ENCODE data around the gene SNRNP70. TPM values are rescaled to one million over a fixed set of nuclear protein-coding genes. Genes with fewer than 3 reads are reported as not detected.

The SNRNP70 gene
- total RNA-seq, 1 donor from 2014 or later = 119 TPM

Other genes with a start within 250 kb of the SNRNP70 start
- 4.0 and 4.6 TPM in 2 replicates for gene HSD17B14, start 249.0 kb upstream of the SNRNP70 start, total RNA-seq
- 18.4 and 23.8 TPM in 2 replicates for gene PLEKHA4, start 216.8 kb upstream of the SNRNP70 start, total RNA-seq
- gene PPP1R15A, start 213.0 kb upstream of the SNRNP70 start, total RNA-seq = 34.5 and 39.9 TPM in 2 replicates
- gene TULP2, start 186.7 kb upstream of the SNRNP70 start, total RNA-seq = not detected in 2 replicates
- gene NUCB1, start 185.1 kb upstream of the SNRNP70 start, total RNA-seq = 337 and 467 TPM in 2 replicates
- 0.16 TPM in 1 of 2 replicates, not detected in the other for gene DHDH, start 151.8 kb upstream of the SNRNP70 start, total RNA-seq
- 111 and 161 TPM in 2 replicates for gene BAX, start 130.6 kb upstream of the SNRNP70 start, total RNA-seq
- 4,137 and 8,306 TPM in 2 replicates for gene FTL, start 120.1 kb upstream of the SNRNP70 start, total RNA-seq
- 47.3 and 78.4 TPM in 2 replicates for gene GYS1, start 92.1 kb upstream of the SNRNP70 start, total RNA-seq
- 111 and 241 TPM in 2 replicates for gene RUVBL2, start 91.6 kb upstream of the SNRNP70 start, total RNA-seq
- gene LHB, start 68.4 kb upstream of the SNRNP70 start, total RNA-seq = 0.52 and 1.2 TPM in 2 replicates
- 1.3 TPM in 1 of 2 replicates, not detected in the other for gene CGB3, start 61.1 kb upstream of the SNRNP70 start, total RNA-seq
- not detected in 2 replicates for gene CGB2, start 53.6 kb upstream of the SNRNP70 start, total RNA-seq
- not detected in 2 replicates for gene CGB1, start 48.6 kb upstream of the SNRNP70 start, total RNA-seq
- 12.3 TPM in 1 of 2 replicates, not detected in the other for gene CGB5, start 41.6 kb upstream of the SNRNP70 start, total RNA-seq
- 0.91 TPM in 1 of 2 replicates, not detected in the other for gene CGB8, start 36.3 kb upstream of the SNRNP70 start, total RNA-seq
- gene CGB7, start 27.7 kb upstream of the SNRNP70 start, total RNA-seq = 0.40 and 2.7 TPM in 2 replicates
- gene NTF4, start 20.6 kb upstream of the SNRNP70 start, total RNA-seq = not detected in 2 replicates
- gene KCNA7, start 12.8 kb upstream of the SNRNP70 start, total RNA-seq = not detected in 2 replicates
- 3.1 and 7.0 TPM in 2 replicates for gene LIN7B, start 28.9 kb downstream of the SNRNP70 start, total RNA-seq
- 0.32 and 4.8 TPM in 2 replicates for gene C19orf73, start 33.7 kb downstream of the SNRNP70 start, total RNA-seq
- 2.1 and 8.9 TPM in 2 replicates for gene PPFIA3, start 34.1 kb downstream of the SNRNP70 start, total RNA-seq
- gene HRC, start 69.9 kb downstream of the SNRNP70 start, total RNA-seq = 0.32 TPM in 1 of 2 replicates, not detected in the other
- gene TRPM4, start 72.3 kb downstream of the SNRNP70 start, total RNA-seq = 12.0 and 12.8 TPM in 2 replicates
- gene SLC6A16, start 239.7 kb downstream of the SNRNP70 start, total RNA-seq = 0.08 TPM in 1 of 2 replicates, not detected in the other
- not detected in 2 replicates for gene CD37, start 250.0 kb downstream of the SNRNP70 start, total RNA-seq

Measured in epithelial cell of alveolus of lung (primary cell).